K562 (cell line): ENCODE measurements around the gene ZNF346. TPM values are rescaled to one million over a fixed set of nuclear protein-coding genes. Genes with fewer than 3 reads are reported as not detected.
A peak's percentile ranks its signal among the peaks of the same experiment; 100 is the strongest.

Experiments used
- ATAC-seq: fragments of 200-7000 bp; cut with Tn5 transposase; 3 replicates; pipeline ENCODE4 v1.9.1; 2020; ENCODE audit warnings: moderate library complexity
- BruUV-seq: library from RNA; stranded (reverse); fragments of 400-500 nt; replicated peaks from 2 replicates; lab custom pipeline; 2021; lab: Mats Ljungman, UMichigan
- CTCF ChIA-PET: fragments of 300-600 bp; formaldehyde crosslinking; extraction: SDS; loops from one replicate; lab custom pipeline; 2021; ENCODE audit warnings: low intra/inter-chr PET ratio; lab: Yijun Ruan, JAX
- POLR2A ChIA-PET: fragments of 300-600, 350-650 bp; sonication (Branson Sonifier 250); formaldehyde crosslinking; extraction: SDS; loops from one replicate; lab custom pipeline; 2021; ENCODE audit warnings: antibody characterized with exemption, inconsistent platforms; lab: Yijun Ruan, JAX
- DNase-seq, 4 experiments: peaks; one replicate each; pipeline versions ENCODE4 v3.0.0 to v3.0.0-alpha.2; 2011 to 2018; ENCODE audit warnings: low spot score in 3 of 4, mixed read lengths in 3 of 4; ENCODE audit errors: extremely low read depth in 1 of 4
- FAIRE-seq: peaks from 2 replicates; lab custom pipeline; 2011; peaks lifted over from hg19 to GRCh38; lab: Jason Lieb, UNC
- H2AFZ ChIP-seq: 2 replicates; pipeline ENCODE4 v1.6.0; 2011; ENCODE audit warnings: low read depth, low read length, control low read depth, inconsistent platforms
- H3K27ac ChIP-seq: fragments of 200-600 bp; 3 replicates; pipeline ENCODE4 v1.8.0; 2011; ENCODE audit warnings: low read depth, mild to moderate bottlenecking, control low read depth, inconsistent platforms, low read length, moderate library complexity, mixed read lengths; ENCODE audit errors: extremely low read depth
- H3K27me3 ChIP-seq, 2 experiments: fragments of 300-600 bp in 1 of 2; 2 replicates in 1 of 2; 3 replicates in 1 of 2; pipeline versions ENCODE4 v1.6.0 to v1.8.0; 2011; ENCODE audit warnings: inconsistent platforms in 2 of 2, low read length in 2 of 2, mild to moderate bottlenecking in 1 of 2, mixed read lengths in 1 of 2, moderate library complexity in 1 of 2; ENCODE audit not compliant: control insufficient read depth in 2 of 2, insufficient read depth in 2 of 2
- H3K36me3 ChIP-seq: fragments of 300-600 bp; 3 replicates; pipeline ENCODE4 v1.8.0; 2011; ENCODE audit warnings: mild to moderate bottlenecking, low read length, inconsistent platforms; ENCODE audit not compliant: control insufficient read depth, insufficient read depth
- H3K4me1 ChIP-seq, 2 experiments: fragments of 200-600 bp in 1 of 2; replicated peaks in 1 of 2; 2 replicates in 1 of 2; 3 replicates in 1 of 2; pipeline versions ENCODE4 v1.5.1 to v1.8.0; 2011; ENCODE audit warnings: inconsistent platforms in 2 of 2, low read length in 2 of 2, mild to moderate bottlenecking in 1 of 2, mixed read lengths in 1 of 2, moderate library complexity in 1 of 2; ENCODE audit not compliant: control insufficient read depth in 2 of 2, insufficient read depth in 2 of 2
- H3K4me2 ChIP-seq: 2 replicates; pipeline ENCODE4 v1.6.1; 2011; ENCODE audit warnings: low read length, control low read depth, inconsistent platforms, mixed read lengths; ENCODE audit not compliant: insufficient read depth
- H3K4me3 ChIP-seq: fragments of 200-600 bp; sonication (generic), shearing (Covaris generic); 2 replicates; pipeline ENCODE4 v1.5.1; 2016; ENCODE audit warnings: control low read depth, inconsistent platforms
- H3K79me2 ChIP-seq: fragments of 200-600 bp; 3 replicates; pipeline ENCODE4 v1.8.0; 2011; ENCODE audit warnings: low read length, inconsistent platforms; ENCODE audit not compliant: control insufficient read depth, insufficient read depth
- H3K9ac ChIP-seq, 2 experiments: 2 replicates each; pipeline versions ENCODE4 v1.6.0 to v1.6.1; 2011; ENCODE audit warnings: low read depth in 2 of 2, low read length in 2 of 2, control low read depth in 1 of 2, inconsistent platforms in 1 of 2, mild to moderate bottlenecking in 1 of 2, mixed read lengths in 1 of 2; ENCODE audit not compliant: insufficient read depth in 1 of 2
- H3K9me1 ChIP-seq: one replicate; pipeline ENCODE4 v1.6.0; 2011; ENCODE audit warnings: inconsistent platforms, mild to moderate bottlenecking, low read length, moderate library complexity; ENCODE audit not compliant: control insufficient read depth, insufficient read depth
- H3K9me3 ChIP-seq: replicated peaks from 2 replicates; pipeline ENCODE4 v1.5.1; 2011; ENCODE audit warnings: low read depth, low read length, inconsistent platforms; ENCODE audit not compliant: control insufficient read depth, insufficient read depth
- H4K20me1 ChIP-seq: replicated peaks from 2 replicates; pipeline ENCODE4 v1.6.1; 2011; ENCODE audit warnings: low read length, inconsistent platforms, mixed read lengths; ENCODE audit not compliant: control insufficient read depth, insufficient read depth
- ATF3 ChIP-seq, 2 experiments: fragments of 450-650 bp in 1 of 2; sonication (generic) in 1 of 2; formaldehyde crosslinking in 1 of 2; IDR thresholded peaks in 1 of 2; conservative IDR thresholded peaks in 1 of 2; 2 replicates each; pipeline versions ENCODE4 v1.6.1 to v1.8.1; 2016 to 2023; ENCODE audit warnings: mild to moderate bottlenecking in 2 of 2, moderate library complexity in 2 of 2, inconsistent platforms in 1 of 2, missing genetic modification reagents in 1 of 2
- CC2D1A ChIP-seq: fragments of 450-650 bp; IDR thresholded peaks from 2 replicates; pipeline ENCODE4 v1.6.1; 2017; ENCODE audit warnings: mild to moderate bottlenecking
- CCAR2 ChIP-seq: fragments of 200-400 bp; formaldehyde crosslinking; IDR thresholded peaks from 2 replicates; pipeline ENCODE4 v1.6.1; 2017; ENCODE audit warnings: mild to moderate bottlenecking, low read depth, low read length
- CTCFL ChIP-seq: IDR thresholded peaks from 2 replicates; pipeline ENCODE4 v1.6.1; 2011; ENCODE audit warnings: borderline replicate concordance, low read depth, mild to moderate bottlenecking, moderate library complexity, low read length; ENCODE audit not compliant: insufficient read depth, poor library complexity, severe bottlenecking
- HDAC8 ChIP-seq: fragments of 450-650 bp; IDR thresholded peaks from 2 replicates; pipeline ENCODE4 v1.6.1; 2016; ENCODE audit warnings: mild to moderate bottlenecking, missing genetic modification characterization, moderate library complexity, missing compliant biosample characterization
- JUNB ChIP-seq: fragments of 450-650 bp; formaldehyde crosslinking; conservative IDR thresholded peaks from 2 replicates; pipeline ENCODE4 v1.4.0; 2020; ENCODE audit warnings: mild to moderate bottlenecking
- MCM5 ChIP-seq: fragments of 450-650 bp; IDR thresholded peaks from 2 replicates; pipeline ENCODE4 v1.6.1; 2016; ENCODE audit warnings: low read depth
- NCOR1 ChIP-seq: fragments of 450-650 bp; IDR thresholded peaks from 2 replicates; pipeline ENCODE4 v1.6.1; 2016; ENCODE audit warnings: mild to moderate bottlenecking, moderate library complexity
- NELFE ChIP-seq: IDR thresholded peaks from 2 replicates; pipeline ENCODE4 v1.6.1; 2011; ENCODE audit warnings: mild to moderate bottlenecking; ENCODE audit not compliant: insufficient read depth, insufficient read length
- NFATC3 ChIP-seq: fragments of 450-650 bp; IDR thresholded peaks from 2 replicates; pipeline ENCODE4 v1.6.1; 2017; ENCODE audit warnings: mild to moderate bottlenecking
- NFE2L1 ChIP-seq: fragments of 450-650 bp; IDR thresholded peaks from 2 replicates; pipeline ENCODE4 v1.6.1; 2016; ENCODE audit warnings: missing genetic modification characterization, low read depth, mild to moderate bottlenecking, missing compliant biosample characterization, moderate library complexity, borderline replicate concordance
- SMAD1 ChIP-seq: fragments of 150-350 bp; IDR thresholded peaks from 2 replicates; pipeline ENCODE4 v1.6.1; 2014; ENCODE audit warnings: low read length, low read depth; ENCODE audit not compliant: partially characterized antibody
- SMC3 ChIP-seq: conservative IDR thresholded peaks from 2 replicates; pipeline ENCODE4 v1.6.1; 2011; ENCODE audit warnings: low read depth, low read length, improper control_type of control experiment; ENCODE audit not compliant: insufficient read depth
- SRF ChIP-seq, 2 experiments: fragments of 250-450, 450-650 bp in 1 of 2; sonication (Bioruptor Pico) in 1 of 2; sonication (generic) in 1 of 2; formaldehyde crosslinking; IDR thresholded peaks; 2 replicates each; pipeline versions ENCODE4 v1.5.0 to v1.5.1; 2020 to 2022; ENCODE audit warnings: mild to moderate bottlenecking in 1 of 2, missing genetic modification reagents in 1 of 2
- TRIM25 ChIP-seq: fragments of 450-650 bp; IDR thresholded peaks from 2 replicates; pipeline ENCODE4 v1.7.0; 2016; ENCODE audit warnings: borderline replicate concordance
- ZBTB33 ChIP-seq: sonication (generic); formaldehyde crosslinking; IDR thresholded peaks from 2 replicates; pipeline ENCODE4 v1.8.1; 2023; ENCODE audit warnings: mild to moderate bottlenecking, missing genetic modification reagents
- WGBS: fragments of 100-300 bp; shearing (Covaris generic); methylation state at CpG from one replicate; pipeline ENCODE4 v1.1.6; 2016; ENCODE audit warnings: low coverage, mixed read lengths; ENCODE audit not compliant: insufficient coverage; ENCODE audit errors: missing lambda C conversion rate; 5-methylcytosine and 5-hydroxymethylcytosine counted together
- in situ Hi-C: fragments of 300-500 bp; cut with MboI; formaldehyde crosslinking; loops from 4 replicates; pipeline ENCODE4 v1.15.0; 2018; ENCODE audit warnings: inconsistent platforms, mixed read lengths
- intact Hi-C: fragments of 100-400 bp; cut with micrococcal nuclease; formaldehyde crosslinking; loops from 2 replicates; pipeline ENCODE4 v1.14.2; 2022
- polyA plus RNA-seq, 8 experiments: library from polyadenylated mRNA; depleted of rRNA in 4 of 8; stranded (reverse) in 5 of 8; unstranded in 3 of 8; fragments of >200 nt; fragmentation: Nextera tagmentation in 2 of 8; fragmentation: Illumina TruSeq in 1 of 8; extraction: Ambion mirVana in 2 of 8; extraction: Trizol in 1 of 8; gene quantifications; 2 replicates each; pipeline versions ENCODE4 v1.2.1 to v1.2.3, GENCODE V29; 2011 to 2014; ENCODE audit warnings: inconsistent platforms in 1 of 8, missing spikeins in 1 of 8
- total RNA-seq, 7 experiments: library from RNA; depleted of rRNA in 6 of 7; stranded (reverse); fragments of >200 nt in 6 of 7; fragmentation: Illumina TruSeq in 2 of 7; extraction: Trizol in 2 of 7; gene quantifications; 2 replicates each; pipeline versions ENCODE4 v1.2.1 to v1.2.3, GENCODE V29; 2011 to 2021; ENCODE audit warnings: low replicate concordance in 1 of 7

The ZNF346 gene
- total and polyA plus RNA-seq, 9 of the 15 experiments (the other 6 are each of a cell fraction or from before 2014, with no cell fraction given), result 5.0 to 25.1 (median 20.1) TPM

GRCh38 chr5:177029498-177029897 lies 7.0 kb downstream of the ZNF346 start:
- BruUV-seq, result no TSS peak
- H3K27me3 ChIP-seq, result no peaks in the 10 kb centered on the region
- no peak for ATAC-seq
- H3K4me3 ChIP-seq, result no peak overlapping the region
- intact Hi-C loops (no loop called here), in situ Hi-C loops (no loop called here)
- H3K9me1 ChIP-seq, result no peaks in the 10 kb centered on the region
- peak; percentile 19 for FAIRE-seq
- H3K4me2 ChIP-seq, result no peak overlapping the region
- 74% methylated on average over 6 of the region's 6 CpGs for whole genome bisulfite sequencing
- CTCF ChIA-PET, result no interaction called here
- peaks cover 66% of the 10 kb centered on the region for H3K79me2 ChIP-seq
- POLR2A ChIA-PET, result interaction anchor here (1.0 kb wide), 1 partner anchor 17 kb away, joined by 3 read pairs; no protein-coding TSS in a partner anchor
- no peaks in the 10 kb centered on the region for H4K20me1 ChIP-seq
- no peak overlapping the region for H3K9ac ChIP-seq
- H3K9me3 ChIP-seq, result no peaks in the 10 kb centered on the region; the same call in 1 of the 2 replicates
- H3K27ac ChIP-seq, result peak overlapping the region; percentile 28; the same call in 1 of the 3 replicates
- H3K4me1 ChIP-seq, result peaks cover 6 to 13% of the 10 kb centered on the region in 2 experiments; a peak in 4 of 5 replicates
- DNase-seq, result peak in 1 of 4 experiments; percentile 26
- H3K36me3 ChIP-seq, result peaks cover 48% of the 10 kb centered on the region
- no peak overlapping the region for H2AFZ ChIP-seq
- TF ChIP-seq CC2D1A (0 out of 2 replicates have a peak, but pooled peaks have one; percentile 23), ZBTB33 (CRISPR knock-in tag) (peak; percentile 86), SMC3 (no peak), ATF3 (IDR thresholded peaks at IDR 0.05) (no peak), ATF3 (CRISPR knock-in tag; conservative IDR thresholded peaks at IDR 0.05) (no peak), JUNB (no peak), SRF (CRISPR knock-in tag; IDR thresholded peaks at IDR 0.05) (no peak), SMAD1 (no peak), NCOR1 (no peak), NFE2L1 (no peak), NFATC3 (no peak), TRIM25 (no peak), MCM5 (no peak), NELFE (no peak), CCAR2 (no peak), HDAC8 (no peak), CTCFL (no peak)
